SK-N-SH (cell line): Measurements from ENCODE around the gene CCDC81.

Source experiments
- FOXJ3 ChIP-seq: sonication (generic); formaldehyde crosslinking; IDR thresholded peaks from 2 replicates; pipeline ENCODE4 v1.5.1; 2020; ENCODE audit warnings: mild to moderate bottlenecking, missing genetic modification reagents
- MXI1 ChIP-seq: IDR thresholded peaks from 2 replicates; pipeline ENCODE4 v1.6.1; 2012; ENCODE audit warnings: mild to moderate bottlenecking, low read depth, low read length, improper control_type of control experiment
- NRF1 ChIP-seq: IDR thresholded peaks from 2 replicates; pipeline ENCODE4 v1.6.1; 2012; ENCODE audit warnings: low read depth, mild to moderate bottlenecking, low read length
- RAD21 ChIP-seq: IDR thresholded peaks from 2 replicates; pipeline ENCODE4 v1.6.1; 2012; ENCODE audit warnings: mild to moderate bottlenecking, low read length
- YY1 ChIP-seq: IDR thresholded peaks from 2 replicates; pipeline ENCODE4 v1.4.0; 2012; ENCODE audit warnings: low read depth, mild to moderate bottlenecking
- TF ChIP-seq, protein P1 (sequence below): fragments of 200-600 bp; sonication (generic); IDR thresholded peaks from 2 replicates; pipeline ENCODE4 v1.6.1; 2017; ENCODE audit warnings: antibody characterized with exemption, mild to moderate bottlenecking, moderate library complexity
- TF ChIP-seq, protein P2 (sequence below): IDR thresholded peaks from 2 replicates; pipeline ENCODE4 v1.4.0; 2012; ENCODE audit warnings: low read depth, borderline replicate concordance
- TF ChIP-seq, protein P3 (sequence below): IDR thresholded peaks from 2 replicates; pipeline ENCODE4 v1.4.0; 2012; ENCODE audit warnings: low read depth, borderline replicate concordance
- TF ChIP-seq, protein P4 (sequence below): fragments of 150-350 bp; IDR thresholded peaks from 2 replicates; pipeline ENCODE4 v1.6.1; 2017; ENCODE audit warnings: antibody characterized with exemption, low read length, low read depth, borderline replicate concordance

DNA sequence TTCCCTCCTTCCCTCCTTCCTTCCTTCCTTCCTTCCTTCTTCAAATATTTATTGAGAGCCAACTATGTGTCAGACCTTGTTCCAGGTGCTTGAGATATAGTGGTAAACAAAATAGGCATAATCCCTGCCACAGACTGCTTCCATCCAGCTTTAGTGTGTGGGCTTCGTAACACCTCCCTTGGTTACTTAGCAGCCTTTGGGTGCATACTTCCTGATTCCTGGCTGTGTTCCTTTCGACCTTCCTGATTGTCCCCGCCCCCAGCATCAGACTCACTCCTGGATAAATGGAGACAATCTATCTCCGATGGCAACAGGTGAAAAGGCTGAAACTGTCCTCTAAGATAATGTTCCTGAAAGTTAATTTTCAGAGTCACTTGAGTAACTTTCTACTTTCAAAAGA, 13.5 kb downstream of the CCDC81 start:
- TF ChIP-seq, protein P1, sequence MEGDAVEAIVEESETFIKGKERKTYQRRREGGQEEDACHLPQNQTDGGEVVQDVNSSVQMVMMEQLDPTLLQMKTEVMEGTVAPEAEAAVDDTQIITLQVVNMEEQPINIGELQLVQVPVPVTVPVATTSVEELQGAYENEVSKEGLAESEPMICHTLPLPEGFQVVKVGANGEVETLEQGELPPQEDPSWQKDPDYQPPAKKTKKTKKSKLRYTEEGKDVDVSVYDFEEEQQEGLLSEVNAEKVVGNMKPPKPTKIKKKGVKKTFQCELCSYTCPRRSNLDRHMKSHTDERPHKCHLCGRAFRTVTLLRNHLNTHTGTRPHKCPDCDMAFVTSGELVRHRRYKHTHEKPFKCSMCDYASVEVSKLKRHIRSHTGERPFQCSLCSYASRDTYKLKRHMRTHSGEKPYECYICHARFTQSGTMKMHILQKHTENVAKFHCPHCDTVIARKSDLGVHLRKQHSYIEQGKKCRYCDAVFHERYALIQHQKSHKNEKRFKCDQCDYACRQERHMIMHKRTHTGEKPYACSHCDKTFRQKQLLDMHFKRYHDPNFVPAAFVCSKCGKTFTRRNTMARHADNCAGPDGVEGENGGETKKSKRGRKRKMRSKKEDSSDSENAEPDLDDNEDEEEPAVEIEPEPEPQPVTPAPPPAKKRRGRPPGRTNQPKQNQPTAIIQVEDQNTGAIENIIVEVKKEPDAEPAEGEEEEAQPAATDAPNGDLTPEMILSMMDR = no peak
- TF ChIP-seq MXI1 (no peak), FOXJ3 (no peak), RAD21 (no peak), YY1 (no peak), NRF1 (no peak)
- TF ChIP-seq, protein P2, sequence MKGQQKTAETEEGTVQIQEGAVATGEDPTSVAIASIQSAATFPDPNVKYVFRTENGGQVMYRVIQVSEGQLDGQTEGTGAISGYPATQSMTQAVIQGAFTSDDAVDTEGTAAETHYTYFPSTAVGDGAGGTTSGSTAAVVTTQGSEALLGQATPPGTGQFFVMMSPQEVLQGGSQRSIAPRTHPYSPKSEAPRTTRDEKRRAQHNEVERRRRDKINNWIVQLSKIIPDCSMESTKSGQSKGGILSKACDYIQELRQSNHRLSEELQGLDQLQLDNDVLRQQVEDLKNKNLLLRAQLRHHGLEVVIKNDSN = no peak
- TF ChIP-seq, protein P3, sequence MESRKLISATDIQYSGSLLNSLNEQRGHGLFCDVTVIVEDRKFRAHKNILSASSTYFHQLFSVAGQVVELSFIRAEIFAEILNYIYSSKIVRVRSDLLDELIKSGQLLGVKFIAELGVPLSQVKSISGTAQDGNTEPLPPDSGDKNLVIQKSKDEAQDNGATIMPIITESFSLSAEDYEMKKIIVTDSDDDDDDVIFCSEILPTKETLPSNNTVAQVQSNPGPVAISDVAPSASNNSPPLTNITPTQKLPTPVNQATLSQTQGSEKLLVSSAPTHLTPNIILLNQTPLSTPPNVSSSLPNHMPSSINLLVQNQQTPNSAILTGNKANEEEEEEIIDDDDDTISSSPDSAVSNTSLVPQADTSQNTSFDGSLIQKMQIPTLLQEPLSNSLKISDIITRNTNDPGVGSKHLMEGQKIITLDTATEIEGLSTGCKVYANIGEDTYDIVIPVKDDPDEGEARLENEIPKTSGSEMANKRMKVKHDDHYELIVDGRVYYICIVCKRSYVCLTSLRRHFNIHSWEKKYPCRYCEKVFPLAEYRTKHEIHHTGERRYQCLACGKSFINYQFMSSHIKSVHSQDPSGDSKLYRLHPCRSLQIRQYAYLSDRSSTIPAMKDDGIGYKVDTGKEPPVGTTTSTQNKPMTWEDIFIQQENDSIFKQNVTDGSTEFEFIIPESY = no peak
- TF ChIP-seq, protein P4, sequence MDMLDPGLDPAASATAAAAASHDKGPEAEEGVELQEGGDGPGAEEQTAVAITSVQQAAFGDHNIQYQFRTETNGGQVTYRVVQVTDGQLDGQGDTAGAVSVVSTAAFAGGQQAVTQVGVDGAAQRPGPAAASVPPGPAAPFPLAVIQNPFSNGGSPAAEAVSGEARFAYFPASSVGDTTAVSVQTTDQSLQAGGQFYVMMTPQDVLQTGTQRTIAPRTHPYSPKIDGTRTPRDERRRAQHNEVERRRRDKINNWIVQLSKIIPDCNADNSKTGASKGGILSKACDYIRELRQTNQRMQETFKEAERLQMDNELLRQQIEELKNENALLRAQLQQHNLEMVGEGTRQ = no peak
